ENCODE data around the gene GOLGA3.
"Not testable (repeated sequence)": the region's sequence is repeated elsewhere in the genome, so short reads cannot be mapped to it uniquely, and the experiment has no call there.

The GOLGA3 gene

GRCh38 chr12:132775502-132776229, 53.0 kb downstream of the GOLGA3 start:
- FAIRE-seq, result no peak

- FAIRE-seq, result no peak
These were observed 53.9 kb downstream of the GOLGA3 start for GRCh38 chr12:132774646-132775275.

DNA sequence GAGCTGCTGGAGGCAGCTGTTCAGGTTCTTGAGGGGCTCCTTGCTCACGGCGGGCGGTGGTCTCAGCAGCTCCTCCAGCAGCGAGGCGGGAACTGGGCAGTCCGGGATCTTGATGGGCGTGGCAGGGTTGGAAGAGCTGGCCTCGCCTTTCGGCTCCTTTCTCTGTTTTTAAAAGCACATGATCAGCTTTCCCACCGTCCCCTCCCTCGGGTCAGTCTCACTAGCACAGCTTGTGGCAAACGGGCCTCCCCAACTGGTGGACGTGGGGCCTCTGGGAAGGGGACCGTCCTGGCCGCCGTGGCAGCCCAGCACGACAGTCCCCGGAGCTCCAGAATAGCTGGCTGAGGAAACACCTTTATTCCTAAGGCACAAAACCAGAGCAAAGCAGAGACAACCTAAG, 54.5 kb downstream of the GOLGA3 start:
- FAIRE-seq, result no peak

- FAIRE-seq, result no peak
These were observed 55.4 kb downstream of the GOLGA3 start for GRCh38 chr12:132773077-132773955.

DNA sequence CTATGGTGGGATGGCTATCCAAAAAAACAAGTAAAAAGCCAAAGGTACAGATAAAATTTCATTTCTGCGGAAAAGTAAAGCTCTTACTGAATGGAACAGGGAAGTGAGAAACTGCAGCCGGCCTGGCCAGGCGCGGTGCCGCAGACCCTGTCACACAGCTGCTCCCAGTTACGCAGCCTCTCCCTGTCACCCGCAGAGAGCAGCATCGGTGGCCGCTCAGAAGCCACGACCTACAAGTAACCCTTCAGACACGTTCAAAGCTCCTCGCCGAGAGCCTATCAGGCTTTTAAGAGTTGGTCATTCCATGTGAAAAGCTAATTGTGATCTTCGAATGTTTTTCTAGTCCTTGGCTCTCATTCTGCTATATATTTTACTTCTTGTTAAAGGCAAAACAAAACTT, 56.1 kb downstream of the GOLGA3 start:
- no peak for FAIRE-seq

DNA sequence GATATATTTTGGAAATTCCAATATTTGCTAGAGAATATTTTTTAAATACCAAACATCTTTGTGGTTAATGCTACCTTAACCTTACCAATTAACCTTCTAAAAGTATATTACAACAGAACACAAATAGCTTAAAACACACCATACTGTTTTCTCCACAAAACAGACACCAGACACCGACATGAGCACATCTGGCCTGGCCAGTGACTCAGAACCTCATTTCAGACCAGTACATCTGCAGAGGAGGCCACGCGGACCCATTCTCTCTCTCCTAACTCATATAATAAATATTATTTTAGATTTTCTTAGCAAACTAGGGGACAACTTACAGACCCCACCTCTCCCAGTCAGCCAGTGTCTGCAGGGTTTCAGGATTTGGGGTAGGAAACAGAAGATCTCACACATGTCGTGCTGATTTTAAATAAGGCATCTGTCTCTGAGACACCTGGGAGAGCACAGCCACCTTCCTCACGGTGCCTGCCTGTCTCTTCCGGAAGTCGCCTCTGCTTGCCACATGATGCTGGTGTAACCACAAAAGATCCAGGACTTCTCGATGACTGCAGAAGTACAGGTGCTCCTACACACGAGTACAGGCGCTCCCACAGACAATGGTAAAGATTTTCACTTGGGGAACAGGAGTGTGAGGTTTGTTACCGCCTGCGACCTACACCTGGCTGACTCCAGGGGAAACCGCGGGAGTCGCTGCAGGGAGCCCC, 57.4 kb downstream of the GOLGA3 start:
- FAIRE-seq, result no peak

DNA sequence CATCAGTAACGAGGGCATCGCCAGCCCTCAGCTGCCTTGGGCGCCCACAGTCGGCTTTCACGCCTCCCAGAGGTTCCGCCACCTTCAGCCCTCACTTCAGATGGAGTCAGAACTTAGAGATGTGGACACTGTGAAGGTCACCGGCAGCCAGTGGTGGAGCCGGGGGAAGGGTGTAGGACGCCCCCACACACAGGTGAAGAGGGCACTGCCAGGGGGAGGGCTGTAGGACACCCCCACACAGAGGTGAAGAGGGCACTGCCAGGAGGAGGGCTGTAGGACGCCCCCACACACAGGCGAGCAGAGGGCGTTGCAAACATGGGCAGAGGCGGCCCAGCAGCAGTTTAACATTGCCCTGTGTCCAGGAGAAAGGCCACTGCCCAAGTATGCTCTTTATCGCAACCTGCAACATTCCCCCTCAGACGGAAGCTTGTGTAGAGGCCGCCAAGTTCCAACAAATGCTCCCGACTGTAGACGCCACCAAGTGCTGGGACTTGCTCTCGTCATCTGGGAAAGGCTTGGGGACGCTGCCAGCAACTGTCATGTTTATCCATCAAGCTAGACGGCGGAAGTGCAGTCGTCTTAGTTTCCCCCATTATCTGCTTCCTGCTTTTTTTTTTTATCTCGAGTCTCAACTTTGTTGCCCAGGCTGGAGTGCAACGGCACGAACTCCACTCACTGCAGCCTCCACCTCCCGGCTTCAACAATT, 62.1 kb downstream of the GOLGA3 start:
- no peak for FAIRE-seq

DNA sequence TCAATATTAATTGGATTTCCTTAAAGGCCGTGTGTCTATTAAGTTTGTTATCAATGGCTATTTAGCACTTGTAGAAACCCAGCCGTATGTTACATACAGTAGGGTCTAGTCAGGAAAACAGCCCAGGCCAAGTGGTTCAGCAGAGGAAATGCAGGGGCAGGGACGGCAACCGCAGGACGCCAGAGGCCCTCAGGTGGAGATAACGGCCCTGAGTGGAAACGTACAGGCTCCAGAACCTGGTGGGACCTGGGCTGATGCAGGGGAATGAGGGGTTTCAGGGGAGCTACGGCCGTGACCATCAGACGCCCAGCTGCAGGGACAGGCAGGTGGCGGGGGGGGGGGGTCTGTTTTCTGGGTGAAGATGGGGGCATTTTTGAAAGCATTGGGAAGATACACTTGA, 63.3 kb downstream of the GOLGA3 start:
- no peak for FAIRE-seq

GRCh38 chr12:132764231-132764630, 64.4 kb downstream of the GOLGA3 start:
- no peak for FAIRE-seq

DNA sequence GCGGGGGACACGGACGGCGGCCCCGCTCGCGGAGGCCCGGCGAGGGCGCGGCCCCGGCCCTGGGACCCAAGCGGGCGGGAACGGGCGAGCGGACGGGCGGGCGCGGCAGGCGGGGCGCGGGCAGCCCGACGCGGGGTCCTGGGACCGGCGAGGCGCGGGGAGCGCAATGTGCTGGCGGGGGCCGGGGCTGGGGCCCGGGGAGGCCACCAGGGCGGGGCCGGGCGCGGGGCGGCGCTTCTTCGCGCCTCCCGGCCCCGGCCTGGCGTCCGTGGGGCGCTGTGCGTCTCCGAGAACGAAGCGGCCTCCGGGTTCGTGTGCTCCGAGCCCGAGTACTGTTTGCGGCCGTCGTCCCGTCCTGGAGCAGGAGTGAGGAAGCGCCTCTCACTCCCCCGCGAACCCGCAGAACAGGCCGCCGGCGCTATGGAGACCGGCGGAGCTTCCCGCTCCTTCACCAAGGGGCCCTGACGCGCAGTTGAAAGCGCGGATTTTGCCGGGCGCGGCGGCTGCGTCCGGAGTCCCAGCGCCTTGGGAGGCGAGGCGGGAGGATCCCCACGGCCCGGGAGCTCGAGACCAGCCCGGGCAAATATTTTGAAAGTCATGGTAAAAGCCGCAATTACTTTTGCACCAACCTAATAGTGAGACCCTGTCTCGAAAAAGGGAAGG, 66.6 kb downstream of the GOLGA3 start:
- FAIRE-seq, result no peak

- no peak for FAIRE-seq
These were observed 67.4 kb downstream of the GOLGA3 start, which contains the start of gene ANKLE2 for GRCh38 chr12:132761032-132761920. Gene ANKLE2 (minus strand): TSS chr12:132761832. CDS start chr12:132761798, 34 bp downstream.

GRCh38 chr12:132759359-132759758, 69.3 kb downstream of the GOLGA3 start:
- FAIRE-seq, result no peak

DNA sequence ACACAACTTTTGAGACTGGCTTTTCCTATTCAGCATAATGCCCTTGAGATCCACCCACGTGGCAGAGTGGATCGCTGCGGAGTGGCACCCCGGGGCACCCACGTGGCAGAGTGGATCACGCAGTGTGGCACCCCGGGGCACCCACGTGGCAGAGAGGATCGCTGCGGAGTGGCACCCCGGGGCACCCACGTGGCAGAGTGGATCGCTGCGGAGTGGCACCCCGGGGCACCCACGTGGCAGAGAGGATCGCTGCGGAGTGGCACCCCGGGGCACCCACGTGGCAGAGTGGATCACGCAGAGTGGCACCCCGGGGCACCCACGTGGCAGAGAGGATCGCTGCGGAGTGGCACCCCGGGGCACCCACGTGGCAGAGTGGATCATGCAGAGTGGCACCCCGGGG, 69.8 kb downstream of the GOLGA3 start:
- FAIRE-seq, result not testable (repeated sequence)

GRCh38 chr12:132754160-132754932, 74.3 kb downstream of the GOLGA3 start:
- no peak for FAIRE-seq

DNA sequence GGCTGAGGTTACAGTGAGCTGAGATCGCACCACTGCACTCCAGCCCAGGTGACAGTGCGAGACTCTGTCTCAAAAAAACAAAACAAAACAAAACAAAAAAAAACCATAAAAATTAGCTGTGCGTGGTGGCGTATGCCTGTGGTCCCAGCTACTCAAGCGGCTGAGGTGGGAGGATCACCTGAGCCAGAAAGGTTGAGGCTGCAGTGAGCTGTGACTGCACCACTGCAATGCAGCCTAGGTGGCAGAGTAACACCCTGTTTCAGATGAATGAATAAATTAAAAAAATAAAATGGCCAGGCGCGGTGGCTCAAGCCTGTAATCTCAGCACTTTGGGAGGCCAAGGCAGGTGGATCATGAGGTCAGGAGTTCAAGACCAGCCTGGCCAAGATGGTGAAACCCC, 75.0 kb downstream of the GOLGA3 start:
- FAIRE-seq, result not testable (repeated sequence)

- no peak for FAIRE-seq
These were observed 80.3 kb downstream of the GOLGA3 start for GRCh38 chr12:132748319-132748718.

- FAIRE-seq, result no peak
These were observed 80.8 kb downstream of the GOLGA3 start for GRCh38 chr12:132747896-132748295.

DNA sequence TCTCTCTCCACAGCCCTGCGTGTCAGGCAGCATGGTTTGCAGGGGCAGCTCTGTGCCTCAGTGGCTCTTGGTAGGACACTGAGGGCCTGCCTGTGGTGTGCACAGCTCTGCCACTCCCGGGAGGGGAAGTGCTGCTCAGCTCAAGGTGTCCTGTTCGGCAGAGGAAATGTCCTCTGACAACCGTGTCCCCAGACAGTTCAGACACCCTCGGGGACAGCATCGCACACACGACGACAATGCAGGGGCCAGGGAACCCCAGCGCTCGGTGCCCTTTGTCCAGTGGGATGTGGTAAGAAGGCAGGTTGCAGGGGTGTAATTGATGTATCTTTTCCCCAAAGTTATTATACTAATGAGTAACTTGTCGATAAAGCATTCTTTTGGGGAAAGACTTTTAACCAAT, 81.3 kb downstream of the GOLGA3 start:
- FAIRE-seq, result no peak

DNA sequence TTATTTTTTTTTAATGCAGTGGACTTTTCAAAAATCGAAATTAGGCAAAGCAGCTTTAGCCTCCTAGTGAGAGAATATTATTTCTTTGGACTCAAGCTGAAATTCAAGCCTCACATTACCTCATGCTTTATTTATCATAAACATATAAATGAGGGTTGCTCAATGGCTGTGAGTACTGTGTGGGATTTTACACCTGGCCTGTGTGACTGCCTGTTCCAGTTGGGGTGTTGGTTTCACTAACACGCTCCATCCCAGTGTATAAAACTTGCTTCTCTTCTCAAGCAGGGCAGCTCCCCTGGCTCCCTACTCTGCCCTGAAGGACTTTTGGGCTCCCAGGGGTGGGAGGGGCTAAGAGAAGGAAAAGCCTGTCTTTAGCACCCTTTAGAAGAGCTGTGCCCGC, 82.1 kb downstream of the GOLGA3 start:
- FAIRE-seq, result no peak

DNA sequence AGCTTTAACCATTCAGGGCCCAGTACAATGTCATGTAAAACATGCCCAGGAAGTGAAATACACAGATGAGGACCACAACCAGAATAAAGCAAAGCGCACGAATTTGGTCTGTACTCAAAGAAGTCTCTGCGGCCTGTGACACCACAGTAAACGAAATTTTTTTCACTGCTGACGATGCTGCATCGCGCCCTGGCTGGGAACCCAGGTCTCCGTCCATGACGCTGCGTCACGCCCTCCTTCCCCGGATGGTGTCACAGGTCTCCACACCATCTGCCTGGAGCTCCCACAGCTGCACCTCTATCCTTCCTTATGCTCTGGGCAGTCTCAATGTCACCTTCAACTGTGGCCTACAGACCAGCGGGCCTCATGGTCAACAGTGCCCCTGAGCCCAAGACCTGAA, 84.8 kb downstream of the GOLGA3 start:
- no peak for FAIRE-seq
